Right renal pelvis (tissue), 4 donors: ENCODE measurements around the gene NKAIN1. TPM values are rescaled to one million over a fixed set of nuclear protein-coding genes. Genes with fewer than 3 reads are reported as not detected.
A peak's percentile ranks its signal among the peaks of the same experiment; 100 is the strongest.

ENCODE experiments used
- DNase-seq, 4 donors: peaks; one replicate each; pipeline ENCODE4 v3.0.0-alpha.2; 2013; ENCODE audit warnings: low read depth in 4 of 4, low spot score in 3 of 4, missing footprints in 1 of 4
- polyA plus RNA-seq, 4 donors: library from polyadenylated mRNA; unstranded; fragments of 120-200 nt; gene quantifications; one replicate each; pipeline ENCODE4 v1.2.1, GENCODE V29; 2013; ENCODE audit not compliant: insufficient read length in 4 of 4

NKAIN1 gene
- polyA plus RNA-seq, 4 donors, result 3.6 to 4.8 (median 3.8) TPM

- DNase-seq, result no peak
Observed at GRCh38 chr1:31234123-31234708, 5.5 kb downstream of the NKAIN1 start.

GRCh38 chr1:31232689-31233088 lies 7.0 kb downstream of the NKAIN1 start:
- DNase-seq, result no peak

- no peak for DNase-seq
Observed at GRCh38 chr1:31231802-31232201, 7.9 kb downstream of the NKAIN1 start.

GRCh38 chr1:31230378-31230777 lies 9.3 kb downstream of the NKAIN1 start:
- no peak for DNase-seq

GRCh38 chr1:31228986-31229385 lies 10.7 kb downstream of the NKAIN1 start:
- no peak for DNase-seq

GRCh38 chr1:31227891-31228568 lies 11.7 kb downstream of the NKAIN1 start:
- DNase-seq, result no peak

- no peak for DNase-seq
Observed at GRCh38 chr1:31224068-31224467, 15.6 kb downstream of the NKAIN1 start.

- no peak for DNase-seq
Observed at GRCh38 chr1:31222176-31222575, 17.5 kb downstream of the NKAIN1 start.

- no peak for DNase-seq
Observed at GRCh38 chr1:31221072-31221471, 18.6 kb downstream of the NKAIN1 start.

GRCh38 chr1:31219489-31219888 lies 20.2 kb downstream of the NKAIN1 start:
- DNase-seq, result no peak

GRCh38 chr1:31218705-31219104 lies 21.0 kb downstream of the NKAIN1 start:
- no peak for DNase-seq

- DNase-seq, result peak in 2 of 4 donors; percentile 43 to 50
Observed at GRCh38 chr1:31216016-31216415, 23.7 kb downstream of the NKAIN1 start.

GRCh38 chr1:31215065-31215570 lies 24.6 kb downstream of the NKAIN1 start:
- no peak for DNase-seq

GRCh38 chr1:31214316-31215064 lies 25.2 kb downstream of the NKAIN1 start:
- DNase-seq, result no peak

- DNase-seq, result no peak
Observed at GRCh38 chr1:31208361-31208945, 31.2 kb downstream of the NKAIN1 start.

GRCh38 chr1:31207569-31207968 lies 32.1 kb downstream of the NKAIN1 start:
- no peak for DNase-seq

- DNase-seq, result no peak
Observed at GRCh38 chr1:31207046-31207445, 32.6 kb downstream of the NKAIN1 start.

- DNase-seq, result no peak
Observed at GRCh38 chr1:31203215-31203614, 36.5 kb downstream of the NKAIN1 start.

GRCh38 chr1:31201931-31202360 lies 37.7 kb downstream of the NKAIN1 start:
- DNase-seq, result no peak

- no peak for DNase-seq
Observed at GRCh38 chr1:31199949-31200348, 39.7 kb downstream of the NKAIN1 start.

- no peak for DNase-seq
Observed at GRCh38 chr1:31199236-31199790, 40.4 kb downstream of the NKAIN1 start.
